SIG-M5 treated with dmso at 0.1 percent for 504 hours (cell line): ENCODE results near the gene GATAD2A.
A peak's percentile ranks its signal among the peaks of the same experiment; 100 is the strongest.

ENCODE experiments used
- DNase-seq: peaks from one replicate; lab custom pipeline; 2025; ENCODE audit not compliant: unreplicated experiment; lab: John Stamatoyannopoulos, UW

GATAD2A gene

GRCh38 chr19:19544257-19544953 lies 138.9 kb downstream of the GATAD2A start:
- DNase-seq, result no peak

- no peak for DNase-seq
Measured at GRCh38 chr19:19544954-19545591, 139.6 kb downstream of the GATAD2A start.

- DNase-seq, result no peak
Measured at GRCh38 chr19:19545707-19546106, 140.2 kb downstream of the GATAD2A start.

- DNase-seq, result no peak
Measured at GRCh38 chr19:19546751-19547162, 141.3 kb downstream of the GATAD2A start.

- no peak for DNase-seq
Measured at GRCh38 chr19:19547674-19548336, 142.3 kb downstream of the GATAD2A start.

- peak; percentile 74 for DNase-seq
Measured at GRCh38 chr19:19548915-19549759, 143.7 kb downstream of the GATAD2A start.

- no peak for DNase-seq
Measured at GRCh38 chr19:19549804-19550464, 144.5 kb downstream of the GATAD2A start.

- DNase-seq, result no peak
Measured at GRCh38 chr19:19550485-19550929, 145.0 kb downstream of the GATAD2A start.

GRCh38 chr19:19550972-19551852 lies 145.7 kb downstream of the GATAD2A start:
- DNase-seq, result no peak

- no peak for DNase-seq
Measured at GRCh38 chr19:19551853-19552192, 146.3 kb downstream of the GATAD2A start.

GRCh38 chr19:19552798-19553197 lies 147.3 kb downstream of the GATAD2A start:
- DNase-seq, result no peak

- no peak for DNase-seq
Measured at GRCh38 chr19:19553670-19554069, 148.2 kb downstream of the GATAD2A start.

GRCh38 chr19:19554074-19555023 lies 148.9 kb downstream of the GATAD2A start:
- peak; percentile 21 for DNase-seq

- DNase-seq, result no peak
Measured at GRCh38 chr19:19558055-19558454, 152.6 kb downstream of the GATAD2A start.
